HepG2 (cell line): ENCODE results near the gene CARMIL3. TPM values are rescaled to one million over a fixed set of nuclear protein-coding genes. Genes with fewer than 3 reads are reported as not detected.

Source experiments
- ATAC-seq: fragments of 200-7000 bp; cut with Tn5 transposase; 3 replicates; pipeline ENCODE4 v1.9.1; 2020; ENCODE audit warnings: mild to moderate bottlenecking, moderate library complexity
- BruUV-seq: library from RNA; stranded (reverse); fragments of 400-500 nt; replicated peaks from 2 replicates; lab custom pipeline; 2021; lab: Mats Ljungman, UMichigan
- CTCF ChIA-PET: fragments of 300-600 bp; formaldehyde crosslinking; extraction: SDS; loops from one replicate; lab custom pipeline; 2021; ENCODE audit warnings: low total read pairs, inconsistent platforms, low intra/inter-chr PET ratio; lab: Yijun Ruan, JAX
- POLR2A ChIA-PET: fragments of 350-600 bp; sonication (Branson Sonifier 250); formaldehyde crosslinking; loops from one replicate; lab custom pipeline; 2020; ENCODE audit warnings: antibody characterized with exemption, inconsistent platforms; lab: Yijun Ruan, JAX
- DNase-seq: peaks from one replicate; pipeline ENCODE4 v3.0.0-alpha.2; 2015; ENCODE audit warnings: low spot score
- FAIRE-seq: peaks from 3 replicates; lab custom pipeline; 2011; peaks lifted over from hg19 to GRCh38; lab: Jason Lieb, UNC
- H2AFZ ChIP-seq: one replicate; pipeline ENCODE4 v1.6.1; 2011; ENCODE audit warnings: low read length, inconsistent platforms
- H3K27ac ChIP-seq: fragments of 300-600 bp; 3 replicates; pipeline ENCODE4 v1.8.0; 2011; ENCODE audit warnings: mixed run types, mild to moderate bottlenecking, mixed read lengths, low read length, inconsistent platforms; ENCODE audit not compliant: insufficient read depth; ENCODE audit errors: extremely low read length
- H3K27me3 ChIP-seq, 2 experiments: fragments of 200-600 bp in 1 of 2; 2 replicates in 1 of 2; 3 replicates in 1 of 2; pipeline versions ENCODE4 v1.6.0 to v1.8.0; 2011; ENCODE audit warnings: low read length in 2 of 2, mild to moderate bottlenecking in 2 of 2, moderate library complexity in 2 of 2, inconsistent platforms in 1 of 2; ENCODE audit not compliant: insufficient read depth in 2 of 2, control insufficient read depth in 1 of 2
- H3K36me3 ChIP-seq, 2 experiments: fragments of 200-600 bp in 1 of 2; replicated peaks in 1 of 2; 2 replicates in 1 of 2; 3 replicates in 1 of 2; pipeline versions ENCODE4 v1.5.1 to v1.8.0; 2011; ENCODE audit warnings: low read length in 2 of 2, inconsistent platforms in 1 of 2; ENCODE audit not compliant: insufficient read depth in 2 of 2, control insufficient read depth in 1 of 2
- H3K4me1 ChIP-seq: 2 replicates; pipeline ENCODE4 v1.5.1; 2012; ENCODE audit warnings: low read length, inconsistent platforms; ENCODE audit not compliant: insufficient read depth
- H3K4me2 ChIP-seq: 2 replicates; pipeline ENCODE4 v1.6.0; 2011; ENCODE audit warnings: low read depth, low read length, inconsistent platforms
- H3K4me3 ChIP-seq, 3 experiments: fragments of 200-600 bp in 1 of 3; sonication (generic), shearing (Covaris generic) in 1 of 3; replicated peaks in 1 of 3; 2 replicates each; pipeline ENCODE4 v1.5.1; 2011 to 2016; ENCODE audit warnings: low read length in 3 of 3, inconsistent platforms in 2 of 3, low read depth in 2 of 3, mild to moderate bottlenecking in 2 of 3, control low read depth in 1 of 3, mixed read lengths in 1 of 3; ENCODE audit not compliant: insufficient read depth in 1 of 3
- H3K79me2 ChIP-seq: one replicate; pipeline ENCODE4 v1.6.1; 2011; ENCODE audit warnings: low read length, inconsistent platforms; ENCODE audit not compliant: insufficient read depth
- H3K9ac ChIP-seq: 2 replicates; pipeline ENCODE4 v1.6.0; 2011; ENCODE audit warnings: mild to moderate bottlenecking, low read depth, low read length, inconsistent platforms; ENCODE audit not compliant: insufficient read depth
- H3K9me3 ChIP-seq: 2 replicates; pipeline ENCODE4 v1.5.1; 2012; ENCODE audit warnings: mild to moderate bottlenecking, low read length
- H4K20me1 ChIP-seq: 2 replicates; pipeline ENCODE4 v1.6.0; 2011; ENCODE audit warnings: inconsistent platforms, mild to moderate bottlenecking, low read length, moderate library complexity; ENCODE audit not compliant: insufficient read depth
- CBFB ChIP-seq: sonication (generic); formaldehyde crosslinking; IDR thresholded peaks from 2 replicates; pipeline ENCODE4 v1.4.0; 2020; ENCODE audit warnings: missing genetic modification reagents
- CHD4 ChIP-seq: fragments of 200-600 bp; sonication (generic); IDR thresholded peaks from 2 replicates; pipeline ENCODE4 v1.7.0; 2017; ENCODE audit warnings: mild to moderate bottlenecking, low read length, borderline replicate concordance
- DNMT3B ChIP-seq: conservative IDR thresholded peaks from 2 replicates; pipeline ENCODE4 v1.6.1; 2016; ENCODE audit warnings: missing biosample characterization, control low read depth
- GABPB1 ChIP-seq: IDR thresholded peaks from 2 replicates; pipeline ENCODE4 v1.6.1; 2016; ENCODE audit warnings: mild to moderate bottlenecking, missing genetic modification reagents, moderate library complexity, missing compliant biosample characterization
- GTF2F1 ChIP-seq: fragments of 150-350 bp; IDR thresholded peaks from 2 replicates; pipeline ENCODE4 v1.6.1; 2014; ENCODE audit warnings: low read length
- MED8 ChIP-seq: sonication (generic); formaldehyde crosslinking; IDR thresholded peaks from 2 replicates; pipeline ENCODE4 v1.8.1; 2023; ENCODE audit warnings: mild to moderate bottlenecking, missing genetic modification reagents; ENCODE audit not compliant: insufficient replicate concordance
- NFKBIZ ChIP-seq: IDR thresholded peaks from 2 replicates; pipeline ENCODE4 v1.6.1; 2018; ENCODE audit warnings: missing genetic modification reagents, missing compliant biosample characterization
- NFYB ChIP-seq: sonication (generic); formaldehyde crosslinking; IDR thresholded peaks from 2 replicates; pipeline ENCODE4 v1.4.0; 2020; ENCODE audit warnings: missing genetic modification reagents
- NKX3-1 ChIP-seq: sonication (generic); formaldehyde crosslinking; IDR thresholded peaks from 2 replicates; pipeline ENCODE4 v1.5.0; 2020; ENCODE audit warnings: missing genetic modification reagents
- PCBP2 ChIP-seq: fragments of 200-400 bp; formaldehyde crosslinking; optimal IDR thresholded peaks from 2 replicates; pipeline ENCODE3; 2018; ENCODE audit warnings: low read length, low read depth; ENCODE audit not compliant: poor library complexity, severe bottlenecking
- PITX1 ChIP-seq: sonication (generic); formaldehyde crosslinking; IDR thresholded peaks from 2 replicates; pipeline ENCODE4 v1.5.1; 2020; ENCODE audit warnings: mild to moderate bottlenecking, missing genetic modification reagents
- SALL1 ChIP-seq: sonication (generic); formaldehyde crosslinking; IDR thresholded peaks from 2 replicates; pipeline ENCODE4 v1.8.0; 2022; ENCODE audit warnings: mild to moderate bottlenecking, missing genetic modification reagents
- SALL2 ChIP-seq: sonication (generic); formaldehyde crosslinking; IDR thresholded peaks from 2 replicates; pipeline ENCODE4 v1.8.1; 2023; ENCODE audit warnings: mild to moderate bottlenecking, missing genetic modification reagents, inconsistent platforms
- TRIM24 ChIP-seq: sonication (generic); formaldehyde crosslinking; IDR thresholded peaks from 2 replicates; pipeline ENCODE4 v1.8.0; 2022; ENCODE audit warnings: mild to moderate bottlenecking, missing genetic modification reagents
- ZFP1 ChIP-seq: IDR thresholded peaks from 2 replicates; pipeline ENCODE4 v1.6.1; 2016
- ZFYVE20 ChIP-seq: sonication (generic); formaldehyde crosslinking; IDR thresholded peaks from 2 replicates; pipeline ENCODE4 v1.8.0; 2023; ENCODE audit warnings: low read depth, mild to moderate bottlenecking, moderate library complexity, missing genetic modification reagents, borderline replicate concordance
- ZMAT3 ChIP-seq: sonication (generic); formaldehyde crosslinking; conservative IDR thresholded peaks from 2 replicates; pipeline ENCODE4 v1.7.0; 2021; ENCODE audit warnings: missing genetic modification reagents
- ZNF446 ChIP-seq: sonication (generic); formaldehyde crosslinking; IDR thresholded peaks from 2 replicates; pipeline ENCODE4 v1.5.0; 2020; ENCODE audit warnings: mild to moderate bottlenecking, missing genetic modification reagents
- ZNF75D ChIP-seq: sonication (generic); formaldehyde crosslinking; IDR thresholded peaks from 2 replicates; pipeline ENCODE4 v1.8.1; 2023; ENCODE audit warnings: missing genetic modification reagents, mild to moderate bottlenecking, borderline replicate concordance
- WGBS: methylation state at CpG from one replicate; pipeline ENCODE4 v1.1.6; 2017; ENCODE audit warnings: low lambda C conversion rate; 5-methylcytosine and 5-hydroxymethylcytosine counted together
- in situ Hi-C: cut with HindIII; loops from 2 replicates; pipeline ENCODE4 v1.10.0; 2017; ENCODE audit warnings: low pct_unique_long_range_greater_than_20kb; ENCODE audit not compliant: extremely low pct_ligation_motif_present
- intact Hi-C: fragments of 100-400 bp; cut with micrococcal nuclease; formaldehyde crosslinking; loops from one replicate; pipeline ENCODE4 v1.10.0; 2022; ENCODE audit not compliant: unreplicated experiment
- polyA plus RNA-seq, 8 experiments: library from polyadenylated mRNA; depleted of rRNA in 3 of 8; stranded (reverse) in 7 of 8; unstranded in 1 of 8; fragments of >200 nt; fragmentation: Illumina TruSeq in 4 of 8; extraction: Trizol in 4 of 8; gene quantifications; 2 replicates each; pipeline versions ENCODE4 v1.2.1 to v1.2.3, GENCODE V29; 2011 to 2016; ENCODE audit warnings: low read depth in 4 of 8, missing spikeins in 1 of 8, mixed read lengths in 1 of 8; ENCODE audit not compliant: insufficient read depth in 1 of 8
- total RNA-seq, 5 experiments: library from RNA; depleted of rRNA; stranded (reverse); fragments of >200 nt; fragmentation: Illumina TruSeq; extraction: Trizol; gene quantifications; 2 replicates each; pipeline ENCODE4 v1.2.3, GENCODE V29; 2016; ENCODE audit warnings: low read depth in 1 of 5
- TF ChIP-seq, protein P1 (sequence below): sonication (generic); formaldehyde crosslinking; IDR thresholded peaks from 2 replicates; pipeline ENCODE4 v1.4.0; 2020; ENCODE audit warnings: mild to moderate bottlenecking, missing genetic modification reagents
- TF ChIP-seq, protein P2 (sequence below): sonication (generic); formaldehyde crosslinking; IDR thresholded peaks from 2 replicates; pipeline ENCODE4 v1.5.0; 2020; ENCODE audit warnings: mild to moderate bottlenecking, low read depth, missing genetic modification reagents, borderline replicate concordance
- TF ChIP-seq, protein P3 (sequence below): sonication (generic); formaldehyde crosslinking; IDR thresholded peaks from 2 replicates; pipeline ENCODE4 v1.8.0; 2022; ENCODE audit warnings: missing genetic modification reagents, mild to moderate bottlenecking, moderate library complexity, borderline replicate concordance

CARMIL3 gene
- total and polyA plus RNA-seq, 2 of the 13 experiments (the other 11 are each of a cell fraction or from before 2014, with no cell fraction given) = 0.27 to 0.55 TPM

DNA sequence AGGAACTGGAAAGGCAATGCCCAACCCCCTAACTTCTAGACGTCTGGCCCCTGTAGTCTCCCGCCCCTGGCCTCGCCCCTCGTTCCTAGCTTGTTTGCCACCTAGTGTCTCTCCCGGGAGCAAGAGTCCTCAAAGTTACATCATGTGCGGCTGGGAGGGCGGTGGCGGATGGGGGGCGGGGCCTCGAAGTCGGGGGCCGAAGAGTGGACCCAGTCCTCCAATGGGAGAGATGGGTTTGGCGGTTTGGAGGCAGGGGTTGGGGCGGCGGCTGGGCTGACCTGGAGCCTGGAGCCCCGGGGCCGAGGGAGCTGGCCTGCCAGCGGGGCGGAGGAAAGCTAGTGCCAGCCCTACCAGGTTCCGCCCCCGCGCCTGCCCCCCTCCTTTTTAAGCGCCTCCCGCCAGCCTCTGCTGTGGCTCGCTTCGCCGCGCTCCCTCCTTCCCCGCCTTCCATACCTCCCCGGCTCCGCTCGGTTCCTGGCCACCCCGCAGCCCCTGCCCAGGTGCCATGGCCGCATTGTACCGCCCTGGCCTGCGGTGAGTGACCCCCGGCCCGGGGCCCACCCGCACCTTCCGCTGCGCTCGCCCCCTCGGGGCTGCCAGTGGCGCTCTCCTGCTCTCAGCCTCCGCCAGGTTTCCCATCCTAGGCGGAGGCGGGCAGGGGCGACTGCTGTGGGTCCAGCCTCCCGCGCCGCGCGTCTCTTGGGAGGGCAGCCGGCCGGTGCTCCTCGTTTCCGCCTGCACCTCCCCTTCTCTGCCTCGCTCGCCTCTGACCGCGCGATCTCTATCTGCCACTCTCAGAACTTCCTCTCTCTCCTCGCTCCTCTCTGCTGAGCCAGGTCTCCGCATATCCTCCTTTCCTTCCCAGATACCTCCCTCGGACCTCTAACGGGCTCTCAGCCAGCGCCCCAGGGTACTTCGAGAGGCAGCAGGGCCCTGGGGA lies 42.4 kb downstream of the CARMIL3 start, which contains the start of gene PCK2:
Gene PCK2 (plus strand): TSS at position 411 of the 940 bp plus-strand sequence. CDS start 95 bp downstream, at position 506.
- CTCF ChIA-PET = interaction anchor here (1.1 to 3.3 kb wide), 4 partner anchors 15 to 80 kb away, joined by 3 to 15 read pairs (median 8); no protein-coding TSS in a partner anchor
- under 1% methylated on average over 68 of the region's 68 CpGs for WGBS
- Histone ChIP-seq H3K4me3 (peak within 1 kb of the TSS; percentile 86 to 98 (median 97)), H4K20me1 (0 out of 2 replicates have a peak, but pooled peaks cover 4% of the 10 kb centered on the region), H3K79me2 (peaks cover 28% of the 10 kb centered on the region), H3K9me3 (no peaks in the 10 kb centered on the region), H3K4me2 (peak within 1 kb of the TSS; percentile 99), H3K9ac (peak within 1 kb of the TSS; percentile 99), H3K27me3 (peaks cover 0 to 6% of the 10 kb centered on the region in 2 experiments; a peak in 1 of 5 replicates), H3K27ac (peak within 1 kb of the TSS; percentile 87), H3K36me3 (peaks cover 19 to 23% of the 10 kb centered on the region in 2 experiments), H3K4me1 (peaks cover 62% of the 10 kb centered on the region), H2AFZ (peak within 1 kb of the TSS; percentile 21)
- TSS peak; percentile 63 for BruUV-seq
- in situ Hi-C loops (loop anchor here (5.0 kb wide), 2 partner anchors 37 to 82 kb away; no protein-coding TSS in a partner anchor), intact Hi-C loops (loop anchor here (1.0 to 5.0 kb wide), 4 partner anchors 67 to 482 kb away; partner anchors contain the start of gene IRF9)
- DNase-seq (peak; percentile 99), FAIRE-seq (peak; percentile 62), ATAC-seq (peak; percentile 86)
- POLR2A ChIA-PET = interaction anchor here (0.6 to 14.4 kb wide), 90 partner anchors 9 to 1505 kb away, joined by 3 to 627 read pairs (median 6); partner anchors contain the start of genes ACIN1, AJUBA, BCL2L2 and C14orf119
- TF ChIP-seq GTF2F1 (0 out of 2 replicates have a peak, but pooled peaks have one; percentile 26), NFKBIZ (CRISPR knock-in tag) (peak; percentile 96), ZFYVE20 (CRISPR knock-in tag) (peak; percentile 96), DNMT3B (CRISPR knock-in tag) (no peak; the same call in 1 of the 2 replicates), PITX1 (peak; percentile 88), NFYB (CRISPR knock-in tag) (peak; percentile 72), NKX3-1 (peak; percentile 92), ZNF446 (CRISPR knock-in tag) (no peak), SALL1 (CRISPR knock-in tag) (peak; percentile 91), ZFP1 (0 out of 2 replicates have a peak, but pooled peaks have one; percentile 39), ZNF75D (CRISPR knock-in tag) (no peak), PCBP2 (peak; percentile 100), TRIM24 (CRISPR knock-in tag) (no peak), ZMAT3 (CRISPR knock-in tag) (peak; percentile 98), GABPB1 (CRISPR knock-in tag) (peak; percentile 91), SALL2 (peak; percentile 94; the same call in 1 of the 2 replicates), CBFB (CRISPR knock-in tag) (peak; percentile 96), MED8 (CRISPR knock-in tag) (peak; percentile 91), CHD4 (no peak)
- TF ChIP-seq, protein P1, sequence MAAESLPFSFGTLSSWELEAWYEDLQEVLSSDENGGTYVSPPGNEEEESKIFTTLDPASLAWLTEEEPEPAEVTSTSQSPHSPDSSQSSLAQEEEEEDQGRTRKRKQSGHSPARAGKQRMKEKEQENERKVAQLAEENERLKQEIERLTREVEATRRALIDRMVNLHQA (CRISPR knock-in tag) = no peak
- TF ChIP-seq, protein P2, sequence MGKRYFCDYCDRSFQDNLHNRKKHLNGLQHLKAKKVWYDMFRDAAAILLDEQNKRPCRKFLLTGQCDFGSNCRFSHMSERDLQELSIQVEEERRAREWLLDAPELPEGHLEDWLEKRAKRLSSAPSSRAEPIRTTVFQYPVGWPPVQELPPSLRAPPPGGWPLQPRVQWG = no peak
- TF ChIP-seq, protein P3, sequence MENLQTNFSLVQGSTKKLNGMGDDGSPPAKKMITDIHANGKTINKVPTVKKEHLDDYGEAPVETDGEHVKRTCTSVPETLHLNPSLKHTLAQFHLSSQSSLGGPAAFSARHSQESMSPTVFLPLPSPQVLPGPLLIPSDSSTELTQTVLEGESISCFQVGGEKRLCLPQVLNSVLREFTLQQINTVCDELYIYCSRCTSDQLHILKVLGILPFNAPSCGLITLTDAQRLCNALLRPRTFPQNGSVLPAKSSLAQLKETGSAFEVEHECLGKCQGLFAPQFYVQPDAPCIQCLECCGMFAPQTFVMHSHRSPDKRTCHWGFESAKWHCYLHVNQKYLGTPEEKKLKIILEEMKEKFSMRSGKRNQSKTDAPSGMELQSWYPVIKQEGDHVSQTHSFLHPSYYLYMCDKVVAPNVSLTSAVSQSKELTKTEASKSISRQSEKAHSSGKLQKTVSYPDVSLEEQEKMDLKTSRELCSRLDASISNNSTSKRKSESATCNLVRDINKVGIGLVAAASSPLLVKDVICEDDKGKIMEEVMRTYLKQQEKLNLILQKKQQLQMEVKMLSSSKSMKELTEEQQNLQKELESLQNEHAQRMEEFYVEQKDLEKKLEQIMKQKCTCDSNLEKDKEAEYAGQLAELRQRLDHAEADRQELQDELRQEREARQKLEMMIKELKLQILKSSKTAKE (CRISPR knock-in tag) = no peak
